Hematopoietic multipotent progenitor cell (in vitro differentiated cells): Measurements from ENCODE around the gene NPW. TPM values are rescaled to one million over a fixed set of nuclear protein-coding genes. Genes with fewer than 3 reads are reported as not detected.

Experiments
- small RNA-seq: library from RNA; depleted of rRNA; stranded (forward); fragments of <200 nt; gene quantifications from one replicate; pipeline ENCODE3, GENCODE V24; 2012
- total RNA-seq: library from RNA; depleted of rRNA; stranded (reverse); fragments of >200 nt; gene quantifications from one replicate; pipeline ENCODE4 v1.2.3, GENCODE V29; 2012

NPW gene
- total RNA-seq, 1 donor: 3.8 TPM

Small RNA genes lying within 50 kb of the gene (small RNA-seq; reads per million reads assigned to genes)
- gene AC005363.2 (not detected), gene RN7SL219P (not detected)

Other genes with a start within 250 kb of the NPW start
- 46.3 TPM for gene NME3, start 248.2 kb upstream of the NPW start, total RNA-seq
- 17.2 TPM for gene EME2, start 247.0 kb upstream of the NPW start, total RNA-seq
- 80.8 TPM for gene MRPS34, start 246.7 kb upstream of the NPW start, total RNA-seq
- 102 TPM for gene SPSB3, start 237.2 kb upstream of the NPW start, total RNA-seq
- gene NUBP2, start 236.8 kb upstream of the NPW start, total RNA-seq: 75.9 TPM
- 0.81 TPM for gene IGFALS, start 226.1 kb upstream of the NPW start, total RNA-seq
- 46.6 TPM for gene HAGH, start 193.0 kb upstream of the NPW start, total RNA-seq
- gene FAHD1, start 192.6 kb upstream of the NPW start, total RNA-seq: 46.6 TPM
- gene MEIOB, start 147.6 kb upstream of the NPW start, total RNA-seq: 0.54 TPM
- gene HS3ST6, start 101.4 kb upstream of the NPW start, total RNA-seq: not detected
- 40.1 TPM for gene MSRB1, start 76.6 kb upstream of the NPW start, total RNA-seq
- not detected for gene RPL3L, start 65.1 kb upstream of the NPW start, total RNA-seq
- 138 TPM for gene NDUFB10, start 60.2 kb upstream of the NPW start, total RNA-seq
- 14,735 TPM for gene RPS2, start 55.0 kb upstream of the NPW start, total RNA-seq
- gene RNF151, start 52.9 kb upstream of the NPW start, total RNA-seq: 0.54 TPM
- gene TBL3, start 47.7 kb upstream of the NPW start, total RNA-seq: 62.7 TPM
- gene NOXO1, start 38.3 kb upstream of the NPW start, total RNA-seq: not detected
- gene GFER, start 35.6 kb upstream of the NPW start, total RNA-seq: 14.5 TPM
- gene SYNGR3, start 29.8 kb upstream of the NPW start, total RNA-seq: 4.3 TPM
- 34.7 TPM for gene ZNF598, start 10.0 kb upstream of the NPW start, total RNA-seq
- gene NHERF2, start 7.1 kb downstream of the NPW start, total RNA-seq: 8.6 TPM
- gene NTHL1, start 28.0 kb downstream of the NPW start, total RNA-seq: 73.2 TPM
- gene TSC2, start 28.2 kb downstream of the NPW start, total RNA-seq: 71.1 TPM
- gene PKD1, start 116.1 kb downstream of the NPW start, total RNA-seq: 125 TPM
- gene RAB26, start 128.8 kb downstream of the NPW start, total RNA-seq: 0.27 TPM
- 90.5 TPM for gene TRAF7, start 136.0 kb downstream of the NPW start, total RNA-seq
- under 0.01 TPM for gene CASKIN1, start 176.8 kb downstream of the NPW start, total RNA-seq
- 87.5 TPM for gene MLST8, start 185.7 kb downstream of the NPW start, total RNA-seq
- 1.3 TPM for gene BRICD5, start 191.1 kb downstream of the NPW start, total RNA-seq
- 12.9 TPM for gene PGP, start 195.1 kb downstream of the NPW start, total RNA-seq
- gene E4F1, start 203.8 kb downstream of the NPW start, total RNA-seq: 52.0 TPM
- gene DNASE1L2, start 216.7 kb downstream of the NPW start, total RNA-seq: 0.54 TPM
- gene ECI1, start 231.8 kb downstream of the NPW start, total RNA-seq: 53.9 TPM
- gene RNPS1, start 248.3 kb downstream of the NPW start, total RNA-seq: 144 TPM